ENCODE results near the gene FUT1.
"Not testable (repeated sequence)": the region's sequence is repeated elsewhere in the genome, so short reads cannot be mapped to it uniquely, and the experiment has no call there.

GRCh38 chr19:48787331-48787730, 34.9 kb upstream of the FUT1 start:
- TF ChIP-seq CTCF, POLR2A (IDR thresholded peaks at IDR 0.05): not testable (repeated sequence)
- peak; percentile 79 for TF ChIP-seq POLR2AphosphoS5 (IDR thresholded peaks at IDR 0.05)
